ENCODE measurements around the gene ALDH6A1.

- TF ChIP-seq, protein P1, sequence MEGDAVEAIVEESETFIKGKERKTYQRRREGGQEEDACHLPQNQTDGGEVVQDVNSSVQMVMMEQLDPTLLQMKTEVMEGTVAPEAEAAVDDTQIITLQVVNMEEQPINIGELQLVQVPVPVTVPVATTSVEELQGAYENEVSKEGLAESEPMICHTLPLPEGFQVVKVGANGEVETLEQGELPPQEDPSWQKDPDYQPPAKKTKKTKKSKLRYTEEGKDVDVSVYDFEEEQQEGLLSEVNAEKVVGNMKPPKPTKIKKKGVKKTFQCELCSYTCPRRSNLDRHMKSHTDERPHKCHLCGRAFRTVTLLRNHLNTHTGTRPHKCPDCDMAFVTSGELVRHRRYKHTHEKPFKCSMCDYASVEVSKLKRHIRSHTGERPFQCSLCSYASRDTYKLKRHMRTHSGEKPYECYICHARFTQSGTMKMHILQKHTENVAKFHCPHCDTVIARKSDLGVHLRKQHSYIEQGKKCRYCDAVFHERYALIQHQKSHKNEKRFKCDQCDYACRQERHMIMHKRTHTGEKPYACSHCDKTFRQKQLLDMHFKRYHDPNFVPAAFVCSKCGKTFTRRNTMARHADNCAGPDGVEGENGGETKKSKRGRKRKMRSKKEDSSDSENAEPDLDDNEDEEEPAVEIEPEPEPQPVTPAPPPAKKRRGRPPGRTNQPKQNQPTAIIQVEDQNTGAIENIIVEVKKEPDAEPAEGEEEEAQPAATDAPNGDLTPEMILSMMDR (IDR thresholded peaks at IDR 0.05) = no peak
- TF ChIP-seq POLR2AphosphoS5 (IDR thresholded peaks at IDR 0.05) (no peak), POLR2A (IDR thresholded peaks at IDR 0.05) (no peak), EP300 (IDR thresholded peaks at IDR 0.05) (no peak)
Observed at GRCh38 chr14:74105381-74105780, 21.1 kb upstream of the ALDH6A1 start.

Measured in suprapubic skin (tissue), 4 donors.